Measurements from ENCODE around the gene SLC26A8. TPM values are rescaled to one million over a fixed set of nuclear protein-coding genes. Genes with fewer than 3 reads are reported as not detected.
A peak's percentile ranks its signal among the peaks of the same experiment; 100 is the strongest.

SLC26A8 gene
- total and polyA plus RNA-seq, 2 of the 13 experiments (the other 11 are each of a cell fraction or from before 2014, with no cell fraction given), result 0.46 TPM; not detected in 1

- TF ChIP-seq HNF1A (IDR thresholded peaks at IDR 0.05; ENCODE audit: low read depth) (no peak), HNF1A (CRISPR knock-in tag; IDR thresholded peaks at IDR 0.05; ENCODE audit: borderline replicate concordance) (peak; percentile 58), BCL6 (CRISPR knock-in tag; IDR thresholded peaks at IDR 0.05) (peak; percentile 11; the same call in 1 of the 2 replicates), ASH2L (IDR thresholded peaks at IDR 0.05; ENCODE audit: insufficient read length, low read depth, low read length) (peak; percentile 71), MED1 (CRISPR knock-in tag; IDR thresholded peaks at IDR 0.05) (peak; percentile 57), RFX1 (IDR thresholded peaks at IDR 0.05) (no peak), MAZ (IDR thresholded peaks at IDR 0.05; ENCODE audit: borderline replicate concordance, low read depth, low read length) (peak; percentile 98), MAZ (CRISPR knock-in tag; IDR thresholded peaks at IDR 0.05; ENCODE audit: low read depth) (peak; percentile 97), DMAP1 (CRISPR knock-in tag; IDR thresholded peaks at IDR 0.05) (no peak; the same call in 1 of the 2 replicates), ZNF17 (CRISPR knock-in tag; IDR thresholded peaks at IDR 0.05) (no peak), MEIS1 (CRISPR knock-in tag; IDR thresholded peaks at IDR 0.05; ENCODE audit: borderline replicate concordance) (peak; percentile 84; the same call in 1 of the 2 replicates), KIAA2018 (CRISPR knock-in tag; IDR thresholded peaks at IDR 0.05; ENCODE audit: borderline replicate concordance) (no peak), ZSCAN25 (CRISPR knock-in tag; IDR thresholded peaks at IDR 0.05) (no peak), FOXJ3 (CRISPR knock-in tag; IDR thresholded peaks at IDR 0.05; ENCODE audit: borderline replicate concordance) (0 out of 2 replicates have a peak, but pooled peaks have one; percentile 4), IKZF5 (CRISPR knock-in tag; IDR thresholded peaks at IDR 0.05) (peak; percentile 85)
Measured at GRCh38 chr6:35920793-35921732, 103.4 kb downstream of the SLC26A8 start, which contains the start of gene SRPK1 (continued).
